Midbrain (tissue), 1 donor: Measurements from ENCODE around the gene FNDC3B.
"Not testable (repeated sequence)": the region's sequence is repeated elsewhere in the genome, so short reads cannot be mapped to it uniquely, and the experiment has no call there.

Source experiments
- DNase-seq: peaks from one replicate; lab custom pipeline; 2025; lab: John Stamatoyannopoulos, UW

The FNDC3B gene

DNA sequence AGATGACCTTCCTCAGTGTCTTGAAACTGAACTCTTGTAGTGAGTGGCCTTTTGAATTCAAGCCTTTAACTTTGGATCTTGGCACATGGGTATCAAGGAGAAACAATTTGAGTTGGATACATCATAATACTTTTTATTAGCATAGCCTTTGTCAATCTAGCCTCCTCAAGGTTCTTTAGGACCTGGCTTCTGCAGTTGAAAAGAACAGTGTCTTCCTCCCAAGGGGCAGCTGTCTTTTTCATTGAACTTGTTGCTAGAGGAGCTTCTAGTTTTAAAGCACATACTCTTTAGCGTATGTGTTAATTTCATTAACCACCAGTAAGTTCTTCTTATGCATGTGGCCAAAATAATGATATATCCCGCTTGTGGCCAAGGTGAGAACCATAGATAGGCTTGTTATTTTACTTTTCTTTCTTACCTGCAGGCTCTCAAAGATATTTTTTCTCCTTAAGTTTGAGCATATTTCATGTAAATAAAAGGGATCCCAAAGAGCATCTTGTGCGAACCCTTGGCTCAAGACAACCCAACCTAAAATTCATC is 325.7 kb downstream of the FNDC3B start:
- DNase-seq: no peak

DNA sequence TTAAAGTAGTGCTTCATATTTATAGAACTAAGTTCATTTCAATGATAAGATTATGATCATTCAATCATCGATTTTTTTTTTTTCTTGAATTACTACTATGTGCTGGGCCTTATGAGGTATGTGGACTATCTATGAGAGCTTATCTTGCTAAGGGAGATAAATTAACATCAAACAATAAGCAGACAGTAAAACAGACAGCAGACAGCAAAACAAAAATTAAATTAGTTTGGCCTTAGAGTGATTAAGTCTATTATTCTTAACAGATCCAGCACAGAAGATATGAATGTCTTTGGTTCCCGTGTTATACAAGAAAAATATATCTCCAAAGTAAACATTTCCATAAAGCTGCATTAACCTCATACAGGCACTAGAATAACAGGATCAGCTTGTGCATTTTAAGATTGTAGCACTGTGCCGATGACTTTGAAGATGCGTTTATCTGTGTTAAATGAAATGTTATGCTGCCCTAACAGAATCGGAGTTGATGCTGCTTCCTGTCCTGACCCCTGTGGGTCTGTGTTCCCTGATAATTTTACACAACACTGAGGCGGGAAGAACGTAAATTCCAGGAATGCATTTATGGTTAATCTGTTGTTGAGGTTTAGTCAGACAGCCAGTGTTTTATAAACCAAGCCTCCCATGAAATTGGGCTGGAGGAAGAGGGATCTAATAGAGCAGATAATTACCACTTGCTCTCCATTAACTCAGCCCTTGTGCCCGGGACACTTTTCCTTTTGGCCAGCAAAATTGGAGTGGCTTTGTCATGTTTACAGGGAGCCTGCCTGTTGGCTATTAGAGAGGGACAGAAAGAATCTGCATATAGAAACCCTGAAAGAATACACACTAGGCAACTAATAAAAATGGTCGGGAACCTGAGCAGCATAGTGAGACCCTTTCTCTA is 328.1 kb downstream of the FNDC3B start:
- DNase-seq: no peak

- not testable (repeated sequence) for DNase-seq
Measured at GRCh38 chr3:172368556-172368955, 329.2 kb downstream of the FNDC3B start.

- no peak for DNase-seq
Measured at GRCh38 chr3:172369590-172370259, 330.3 kb downstream of the FNDC3B start.

- no peak for DNase-seq
Measured at GRCh38 chr3:172370419-172370818, 331.0 kb downstream of the FNDC3B start.

DNA sequence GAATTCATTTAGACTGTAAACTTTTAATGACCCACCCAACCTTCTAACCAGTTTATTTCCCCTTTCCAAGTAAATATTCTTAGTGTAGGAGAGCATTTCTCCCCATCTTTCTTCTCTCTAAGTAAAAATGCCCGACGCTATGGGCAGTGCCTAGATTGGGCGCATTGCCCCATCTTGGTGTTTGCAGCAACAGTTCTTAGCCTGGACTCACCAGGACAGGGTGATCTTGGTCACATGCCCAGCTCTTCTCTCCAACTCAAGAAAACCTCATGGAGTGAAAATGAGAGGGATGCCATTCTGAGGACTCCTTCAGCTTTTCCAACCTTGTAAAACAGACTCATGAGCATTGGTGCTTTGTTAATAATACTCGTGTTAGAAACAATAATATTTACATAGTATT is 332.2 kb downstream of the FNDC3B start:
- no peak for DNase-seq

DNA sequence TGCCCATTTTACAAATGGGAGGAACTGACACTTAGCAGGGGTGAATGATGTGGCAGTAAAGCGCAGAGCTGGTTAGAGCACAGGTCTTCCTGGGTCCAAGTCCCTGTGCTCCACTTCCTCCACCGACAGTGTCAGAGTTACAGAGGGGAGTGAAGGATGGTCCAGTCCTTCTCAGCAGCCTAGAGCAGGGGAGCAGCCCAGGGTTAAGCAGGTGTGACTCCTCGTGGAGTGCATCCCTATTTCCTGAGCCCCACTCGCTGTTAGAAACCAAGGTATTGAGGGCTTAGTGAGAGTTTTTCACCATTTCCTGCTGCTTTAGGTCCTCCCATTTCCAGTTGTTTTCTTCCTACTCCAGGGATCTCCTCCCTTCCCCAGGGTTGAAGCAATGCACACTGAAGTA is 333.5 kb downstream of the FNDC3B start:
- no peak for DNase-seq

DNA sequence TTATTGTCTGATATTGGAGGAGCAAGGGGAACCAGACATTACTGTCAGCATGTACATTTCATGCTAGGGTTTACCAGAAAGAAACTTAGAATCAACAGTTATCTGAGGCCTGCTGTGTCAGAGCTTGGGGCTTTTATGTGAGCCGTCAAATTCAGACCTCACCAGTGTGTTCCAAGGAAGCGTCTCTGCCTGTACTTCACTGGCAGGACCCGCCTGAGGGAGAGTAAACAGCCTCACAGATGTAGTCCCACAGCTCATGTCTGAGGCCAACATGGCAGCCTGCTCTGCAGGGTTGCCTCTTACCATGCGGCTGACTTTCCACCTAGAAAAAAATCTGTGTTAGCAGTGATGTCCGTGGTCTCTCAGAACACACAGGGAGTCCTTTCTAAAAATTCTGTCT is 334.5 kb downstream of the FNDC3B start:
- no peak for DNase-seq

- no peak for DNase-seq
Measured at GRCh38 chr3:172375206-172375850, 335.9 kb downstream of the FNDC3B start.

- DNase-seq: peak; percentile 3
Measured at GRCh38 chr3:172376402-172376801, 337.0 kb downstream of the FNDC3B start.

GRCh38 chr3:172376881-172377280 is 337.5 kb downstream of the FNDC3B start:
- DNase-seq: no peak

DNA sequence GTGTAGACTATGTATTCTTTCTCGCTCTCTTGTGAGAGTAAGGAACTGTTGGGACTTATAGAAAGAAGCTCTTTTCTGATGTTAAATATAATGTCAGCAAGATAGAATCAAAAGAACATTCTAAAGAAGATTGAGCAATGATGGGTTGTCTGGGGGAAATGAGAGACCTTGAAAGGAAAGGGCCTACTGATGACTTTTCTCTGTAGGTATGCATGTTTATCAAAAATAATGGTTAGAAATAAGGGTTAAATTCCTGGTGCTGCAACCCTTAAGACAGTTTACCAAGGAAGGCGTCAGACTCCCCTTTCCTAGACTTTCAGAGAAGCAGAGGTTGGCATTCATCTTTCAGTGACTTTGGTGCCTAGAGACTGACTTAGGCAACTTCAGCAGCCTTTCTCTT is 339.1 kb downstream of the FNDC3B start:
- DNase-seq: no peak

GRCh38 chr3:172379372-172379771 is 340.0 kb downstream of the FNDC3B start:
- no peak for DNase-seq

GRCh38 chr3:172380632-172381031 is 341.3 kb downstream of the FNDC3B start:
- no peak for DNase-seq

DNA sequence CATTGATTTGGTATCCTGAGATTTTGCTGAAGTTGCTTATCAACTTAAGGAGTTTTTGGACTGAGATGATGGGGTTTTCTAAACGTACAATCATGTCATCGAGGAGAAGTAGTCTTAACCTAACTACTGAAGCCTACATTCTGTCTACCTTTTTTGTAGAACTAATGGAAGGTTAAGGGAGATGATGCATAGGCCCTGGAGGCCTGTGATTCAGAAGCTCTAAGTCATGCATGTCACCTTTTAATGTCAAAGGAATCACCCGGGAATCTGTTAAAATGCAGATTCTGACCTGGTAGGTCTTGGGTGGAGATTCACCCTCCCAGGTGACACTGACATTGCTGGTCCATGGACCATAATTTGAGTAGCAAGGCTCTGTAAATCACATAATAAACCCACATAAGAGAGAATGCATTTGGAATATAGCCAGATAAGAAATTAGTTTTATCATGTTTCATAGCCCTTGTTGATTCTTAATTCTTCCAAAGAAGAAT is 344.0 kb downstream of the FNDC3B start:
- no peak for DNase-seq

- no peak for DNase-seq
Measured at GRCh38 chr3:172384836-172385235, 345.5 kb downstream of the FNDC3B start.

DNA sequence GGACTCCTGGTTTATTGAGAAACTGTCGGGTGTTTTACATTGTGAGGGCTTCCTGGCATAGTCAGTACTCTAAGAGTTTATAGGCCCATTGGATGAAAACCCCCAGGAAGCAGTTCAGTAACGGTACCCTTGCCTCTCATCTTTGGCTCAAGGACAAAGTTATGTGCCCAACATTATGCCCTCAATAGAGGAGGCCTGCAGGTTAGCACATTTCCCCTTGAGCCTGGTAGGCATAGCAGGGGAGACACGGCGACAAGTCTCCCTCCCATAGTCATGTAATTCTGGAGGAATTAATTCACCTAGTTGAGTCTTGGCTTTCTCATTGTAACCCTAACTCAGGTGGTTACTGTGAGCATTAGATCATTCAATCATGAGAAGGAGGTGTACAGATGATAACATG is 348.4 kb downstream of the FNDC3B start:
- DNase-seq: no peak

GRCh38 chr3:172388412-172389078 is 349.2 kb downstream of the FNDC3B start:
- peak; percentile 43 for DNase-seq

- DNase-seq: no peak
Measured at GRCh38 chr3:172390792-172391191, 351.4 kb downstream of the FNDC3B start.

- no peak for DNase-seq
Measured at GRCh38 chr3:172391592-172392302, 352.4 kb downstream of the FNDC3B start.

DNA sequence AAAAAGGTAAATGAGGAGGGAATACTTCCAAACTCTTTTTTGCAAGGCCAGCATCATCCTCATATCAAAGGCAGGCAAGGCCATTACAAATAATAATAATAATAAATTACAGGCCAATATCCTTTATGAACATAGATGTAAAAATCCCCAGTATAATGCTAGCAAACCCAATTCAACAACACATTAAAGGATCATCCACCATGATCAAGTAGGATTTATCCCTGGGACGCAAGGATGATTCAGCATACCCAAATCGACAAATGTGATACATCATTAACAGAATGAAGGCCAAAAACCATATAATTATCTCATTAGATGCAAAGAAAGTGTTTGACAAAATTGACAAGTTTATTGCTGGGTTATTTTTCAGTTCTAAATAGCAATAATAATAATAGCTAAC is 355.3 kb downstream of the FNDC3B start:
- no peak for DNase-seq
